Pancreas (tissue), 10 donors: ENCODE data around the gene LRG1. TPM values are rescaled to one million over a fixed set of nuclear protein-coding genes. Genes with fewer than 3 reads are reported as not detected.

Experiments
- ATAC-seq, 4 donors: fragments of 200-7000 bp; cut with Tn5 transposase; one replicate each; pipeline versions ENCODE4 v1.8.0 to v1.9.1; 2020; ENCODE audit warnings: mild to moderate bottlenecking in 4 of 4, moderate library complexity in 4 of 4
- DNase-seq, 6 donors: peaks; one replicate each; pipeline ENCODE4 v3.0.0-alpha.2; 2020
- FAIRE-seq: peaks from 2 replicates; lab custom pipeline; 2012; peaks lifted over from hg19 to GRCh38; lab: Jason Lieb, UNC
- H3K27ac ChIP-seq, 4 donors: fragments of 200-600 bp; sonication (generic); 1 replicate in 3 of 4; 2 replicates in 1 of 4; pipeline versions ENCODE4 v1.5.0 to v1.8.0; 2020
- H3K27me3 ChIP-seq, 4 donors: fragments of 200-600 bp; one replicate each; pipeline ENCODE4 v1.8.0; 2021
- H3K36me3 ChIP-seq, 3 donors: fragments of 200-600 bp; sonication (generic) in 1 of 3; one replicate each; pipeline versions ENCODE4 v1.5.0 to v1.8.0; 2020 to 2021
- H3K4me1 ChIP-seq, 3 donors: fragments of 200-600 bp; one replicate each; pipeline ENCODE4 v1.8.0; 2021
- H3K4me3 ChIP-seq, 4 donors: fragments of 200-600 bp; sonication (generic) in 2 of 4; one replicate each; pipeline versions ENCODE4 v1.5.0 to v1.8.0; 2020 to 2021
- H3K9me3 ChIP-seq, 4 donors: fragments of 200-600 bp; one replicate each; pipeline ENCODE4 v1.8.0; 2021
- WGBS, 2 donors: extraction: QIAGEN DNeasy Blood & Tissue Kit; methylation state at CpG; one replicate each; pipeline ENCODE4 v1.1.7; 2013; 5-methylcytosine and 5-hydroxymethylcytosine counted together
- intact Hi-C, 3 donors: fragments of 100-400 bp; cut with DNase I; formaldehyde crosslinking; loops; one replicate each; pipeline versions ENCODE4 v1.11.1 to v1.14.2; 2022
- polyA plus RNA-seq, 2 donors: library from polyadenylated mRNA; stranded (reverse); fragments of 200-250 nt; gene quantifications; one replicate each; pipeline ENCODE4 v1.2.3, GENCODE V29; 2013
- total RNA-seq, 6 donors: library from RNA; stranded (reverse); fragmentation: NEBNext Ultra II Directional in 4 of 6; extraction: Animal tissue kit (Norgen Biotek cat#: 25700) in 4 of 6; gene quantifications; one replicate each; pipeline versions ENCODE4 v1.2.1 to v1.2.4, GENCODE V29; 2021 to 2023
- TF ChIP-seq, protein P1 (sequence below), 4 donors: fragments of 200-600 bp; sonication (generic) in 3 of 4; IDR thresholded peaks; one replicate each; pipeline versions ENCODE4 v1.5.0 to v1.8.0; 2021; ENCODE audit warnings: antibody characterized with exemption in 4 of 4
- donor health status: healthy with polysubstance abuse.
- donor health status: DM: no; HTN: no; CAD: no; lungs with moderate emphysema.
- donor health status: DM: no; HTN: no; CAD: no.
- donor health status: control.
- donor health status: control.
- donor health status: Bipolar disorder and iron deficiency.
- donor health status: DM: yes; HTN: yes; CAD: no.
- donor health status: DM: no; HTN: no; CAD: no.
- donor health status: DM: no; HTN: no; CAD: no.
- donor health status: DM: yes; HTN: yes; CAD: no.

Gene LRG1
- total and polyA plus RNA-seq, 8 donors = 7.9 to 53.6 (median 18.7) TPM

GRCh38 chr19:4554717-4555116, 14.9 kb upstream of the LRG1 start:
- intact Hi-C loops = no loop called here
- Histone ChIP-seq H3K4me3 (no peak overlapping the region), H3K27ac (no peak overlapping the region), H3K36me3 (no peaks in the 10 kb centered on the region), H3K9me3 (no peaks in the 10 kb centered on the region), H3K4me1 (no peaks in the 10 kb centered on the region), H3K27me3 (no peaks in the 10 kb centered on the region)
- ATAC-seq (no peak), DNase-seq (no peak), FAIRE-seq (no peak)
- TF ChIP-seq, protein P1, sequence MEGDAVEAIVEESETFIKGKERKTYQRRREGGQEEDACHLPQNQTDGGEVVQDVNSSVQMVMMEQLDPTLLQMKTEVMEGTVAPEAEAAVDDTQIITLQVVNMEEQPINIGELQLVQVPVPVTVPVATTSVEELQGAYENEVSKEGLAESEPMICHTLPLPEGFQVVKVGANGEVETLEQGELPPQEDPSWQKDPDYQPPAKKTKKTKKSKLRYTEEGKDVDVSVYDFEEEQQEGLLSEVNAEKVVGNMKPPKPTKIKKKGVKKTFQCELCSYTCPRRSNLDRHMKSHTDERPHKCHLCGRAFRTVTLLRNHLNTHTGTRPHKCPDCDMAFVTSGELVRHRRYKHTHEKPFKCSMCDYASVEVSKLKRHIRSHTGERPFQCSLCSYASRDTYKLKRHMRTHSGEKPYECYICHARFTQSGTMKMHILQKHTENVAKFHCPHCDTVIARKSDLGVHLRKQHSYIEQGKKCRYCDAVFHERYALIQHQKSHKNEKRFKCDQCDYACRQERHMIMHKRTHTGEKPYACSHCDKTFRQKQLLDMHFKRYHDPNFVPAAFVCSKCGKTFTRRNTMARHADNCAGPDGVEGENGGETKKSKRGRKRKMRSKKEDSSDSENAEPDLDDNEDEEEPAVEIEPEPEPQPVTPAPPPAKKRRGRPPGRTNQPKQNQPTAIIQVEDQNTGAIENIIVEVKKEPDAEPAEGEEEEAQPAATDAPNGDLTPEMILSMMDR (IDR thresholded peaks at IDR 0.05) = no peak
- WGBS, 2 donors = 81 to 90% methylated on average over 7 of the region's 7 CpGs

GRCh38 chr19:4553775-4554174, 13.9 kb upstream of the LRG1 start:
- TF ChIP-seq, protein P1 (IDR thresholded peaks at IDR 0.05) = no peak
- H3K36me3 ChIP-seq = no peaks in the 10 kb centered on the region
- intact Hi-C loops = no loop called here

GRCh38 chr19:4553092-4553695, 13.4 kb upstream of the LRG1 start:
- Histone ChIP-seq H3K9me3 (no peaks in the 10 kb centered on the region), H3K36me3 (no peaks in the 10 kb centered on the region), H3K4me1 (no peaks in the 10 kb centered on the region), H3K27ac (no peak overlapping the region), H3K4me3 (no peak overlapping the region), H3K27me3 (no peaks in the 10 kb centered on the region)
- FAIRE-seq = no peak
- no peak for ATAC-seq
- intact Hi-C loops = no loop called here
- DNase-seq = no peak
- TF ChIP-seq, protein P1 (IDR thresholded peaks at IDR 0.05) = no peak

More at GRCh38 chr19:4553775-4554174, 13.9 kb upstream of the LRG1 start:
- Histone ChIP-seq H3K27ac (no peak overlapping the region), H3K27me3 (no peaks in the 10 kb centered on the region), H3K4me3 (no peak overlapping the region), H3K9me3 (no peaks in the 10 kb centered on the region), H3K4me1 (no peaks in the 10 kb centered on the region)
- no peak for ATAC-seq
- WGBS, 2 donors = 55 to 94% methylated on average over 3 of the region's 3 CpGs
- FAIRE-seq = no peak
- DNase-seq = no peak

GRCh38 chr19:4552525-4552819, 12.6 kb upstream of the LRG1 start:
- ATAC-seq (no peak), DNase-seq (peak in 1 of 6 donors; percentile 43), FAIRE-seq (no peak)
- no peak overlapping the region for H3K27ac ChIP-seq
- no peaks in the 10 kb centered on the region for H3K27me3 ChIP-seq
- WGBS, 2 donors = 74 to 75% methylated on average over 18 of the region's 18 CpGs
- no peak overlapping the region for H3K4me3 ChIP-seq
- no peaks in the 10 kb centered on the region for H3K36me3 ChIP-seq
- intact Hi-C loops = no loop called here
- TF ChIP-seq, protein P1 (IDR thresholded peaks at IDR 0.05) = no peak
- H3K9me3 ChIP-seq = no peaks in the 10 kb centered on the region
- H3K4me1 ChIP-seq = no peaks in the 10 kb centered on the region

- H3K36me3 ChIP-seq = no peaks in the 10 kb centered on the region
- no peaks in the 10 kb centered on the region for H3K9me3 ChIP-seq
- DNase-seq (peak in 1 of 6 donors; percentile 56), FAIRE-seq (no peak), ATAC-seq (no peak)
- H3K4me3 ChIP-seq = no peak overlapping the region
- H3K27me3 ChIP-seq = no peaks in the 10 kb centered on the region
- H3K4me1 ChIP-seq = peaks cover 0 to 6% (median 0%) of the 10 kb centered on the region in 3 donors
- 79 to 83% methylated on average over 26 of the region's 26 CpGs for WGBS, 2 donors
- TF ChIP-seq, protein P1 (IDR thresholded peaks at IDR 0.05) = no peak
- intact Hi-C loops = no loop called here
- H3K27ac ChIP-seq = no peak overlapping the region
Observed at GRCh38 chr19:4550479-4551050, 10.7 kb upstream of the LRG1 start.
